Gastrocnemius medialis (tissue), 4 donors: ENCODE results near the gene FYB1. TPM values are rescaled to one million over a fixed set of nuclear protein-coding genes. Genes with fewer than 3 reads are reported as not detected.

ENCODE experiments used
- ATAC-seq, 2 donors: fragments of 150-250 bp; one replicate each; pipeline ENCODE4 v1.9.1; 2016
- DNase-seq, 2 donors: peaks; one replicate each; pipeline ENCODE4 v3.0.0-alpha.2; 2019
- H3K27ac ChIP-seq, 4 donors: fragments of 200-600 bp; sonication (generic); 1 replicate in 1 of 4; 2 replicates in 3 of 4; pipeline ENCODE4 v1.5.1; 2016 to 2018; ENCODE audit warnings: mild to moderate bottlenecking in 2 of 4, moderate library complexity in 1 of 4
- H3K27me3 ChIP-seq, 3 donors: fragments of 200-600 bp; sonication (generic) in 2 of 3; 1 replicate in 1 of 3; 2 replicates in 2 of 3; pipeline versions ENCODE4 v1.5.1 to v1.6.0; 2016 to 2019; ENCODE audit warnings: mild to moderate bottlenecking in 1 of 3, moderate library complexity in 1 of 3
- H3K36me3 ChIP-seq, 2 donors: fragments of 200-600 bp; sonication (generic) in 1 of 2; one replicate each; pipeline ENCODE4 v1.5.1; 2017 to 2018
- H3K4me1 ChIP-seq, 2 donors: fragments of 200-600 bp; sonication (generic) in 1 of 2; one replicate each; pipeline ENCODE4 v1.5.1; 2016 to 2017; ENCODE audit warnings: mild to moderate bottlenecking in 2 of 2
- H3K4me3 ChIP-seq, 4 donors: fragments of 200-600 bp; sonication (generic) in 3 of 4; 1 replicate in 1 of 4; 2 replicates in 3 of 4; pipeline ENCODE4 v1.5.1; 2016 to 2019; ENCODE audit warnings: mild to moderate bottlenecking in 2 of 4
- H3K9me3 ChIP-seq, 3 donors: fragments of 200-600 bp; sonication (generic) in 2 of 3; 1 replicate in 1 of 3; 2 replicates in 2 of 3; pipeline ENCODE4 v1.5.1; 2016 to 2019
- POLR2A ChIP-seq, 2 donors: fragments of 450-650 bp; IDR thresholded peaks; one replicate each; pipeline ENCODE4 v1.6.1; 2017; ENCODE audit warnings: antibody characterized with exemption in 2 of 2, mild to moderate bottlenecking in 2 of 2, moderate library complexity in 2 of 2
- in situ Hi-C, 4 donors: fragments of 200-750 bp; cut with MboI; loops; one replicate each; pipeline versions ENCODE4 v1.15.0 to v1.8.0; 2017; ENCODE audit warnings: low sequenced_read_pairs in 4 of 4
- intact Hi-C: fragments of 100-400 bp; cut with DNase I; formaldehyde crosslinking; loops from one replicate; pipeline ENCODE4 v1.15.1; 2023; ENCODE audit warnings: low total_unique reads
- total RNA-seq, 4 donors: library from RNA; depleted of rRNA; stranded (reverse); fragments of >200 nt; gene quantifications; one replicate each; pipeline versions ENCODE4 v1.1.0 to v1.2.3, GENCODE V29; 2016
- TF ChIP-seq, protein P1 (sequence below), 5 experiments: fragments of 450-650 bp in 3 of 5; fragments of 200-600 bp in 2 of 5; sonication (generic) in 2 of 5; IDR thresholded peaks in 4 of 5; conservative IDR thresholded peaks in 1 of 5; 1 replicate in 4 of 5; 2 replicates in 1 of 5; pipeline ENCODE4 v1.5.1; 2016 to 2019; ENCODE audit warnings: antibody characterized with exemption in 5 of 5, mild to moderate bottlenecking in 3 of 5, moderate library complexity in 3 of 5

Gene FYB1
- total RNA-seq, 4 donors from 2014 or later, result 1.1 to 5.6 (median 2.6) TPM

DNA sequence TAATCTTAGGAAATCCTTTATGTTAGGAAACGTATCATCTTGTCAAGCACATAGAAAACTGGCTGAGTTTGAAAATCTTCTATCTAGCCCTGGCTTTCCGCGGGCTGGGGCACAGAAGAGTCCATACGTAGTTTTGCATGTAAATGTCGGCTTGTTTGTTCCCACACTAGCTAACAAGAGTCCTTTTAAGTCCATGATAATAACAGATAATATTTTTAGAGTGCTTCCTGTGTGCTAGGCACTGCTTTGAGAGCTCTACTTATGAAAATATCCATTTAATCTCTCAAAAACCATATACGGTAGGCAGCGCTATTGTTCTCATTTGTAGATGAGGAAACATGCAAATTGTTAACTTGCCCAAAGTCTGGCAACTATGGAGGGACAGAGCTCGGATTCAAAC, 40.5 kb downstream of the FYB1 start:
- Histone ChIP-seq H3K9me3 (no peaks in the 10 kb centered on the region), H3K4me3 (no peak overlapping the region), H3K36me3 (no peaks in the 10 kb centered on the region), H3K27ac (no peak overlapping the region), H3K4me1 (no peaks in the 10 kb centered on the region), H3K27me3 (no peaks in the 10 kb centered on the region)
- DNase-seq (no peak), ATAC-seq (no peak)
- TF ChIP-seq POLR2A (IDR thresholded peaks at IDR 0.05), result no peak
- TF ChIP-seq, protein P1, sequence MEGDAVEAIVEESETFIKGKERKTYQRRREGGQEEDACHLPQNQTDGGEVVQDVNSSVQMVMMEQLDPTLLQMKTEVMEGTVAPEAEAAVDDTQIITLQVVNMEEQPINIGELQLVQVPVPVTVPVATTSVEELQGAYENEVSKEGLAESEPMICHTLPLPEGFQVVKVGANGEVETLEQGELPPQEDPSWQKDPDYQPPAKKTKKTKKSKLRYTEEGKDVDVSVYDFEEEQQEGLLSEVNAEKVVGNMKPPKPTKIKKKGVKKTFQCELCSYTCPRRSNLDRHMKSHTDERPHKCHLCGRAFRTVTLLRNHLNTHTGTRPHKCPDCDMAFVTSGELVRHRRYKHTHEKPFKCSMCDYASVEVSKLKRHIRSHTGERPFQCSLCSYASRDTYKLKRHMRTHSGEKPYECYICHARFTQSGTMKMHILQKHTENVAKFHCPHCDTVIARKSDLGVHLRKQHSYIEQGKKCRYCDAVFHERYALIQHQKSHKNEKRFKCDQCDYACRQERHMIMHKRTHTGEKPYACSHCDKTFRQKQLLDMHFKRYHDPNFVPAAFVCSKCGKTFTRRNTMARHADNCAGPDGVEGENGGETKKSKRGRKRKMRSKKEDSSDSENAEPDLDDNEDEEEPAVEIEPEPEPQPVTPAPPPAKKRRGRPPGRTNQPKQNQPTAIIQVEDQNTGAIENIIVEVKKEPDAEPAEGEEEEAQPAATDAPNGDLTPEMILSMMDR (IDR thresholded peaks at IDR 0.05 in 4 of 5, conservative IDR thresholded peaks at IDR 0.05 in 1 of 5), result no peak
- intact Hi-C loops (no loop called here), in situ Hi-C loops (no loop called here)

DNA sequence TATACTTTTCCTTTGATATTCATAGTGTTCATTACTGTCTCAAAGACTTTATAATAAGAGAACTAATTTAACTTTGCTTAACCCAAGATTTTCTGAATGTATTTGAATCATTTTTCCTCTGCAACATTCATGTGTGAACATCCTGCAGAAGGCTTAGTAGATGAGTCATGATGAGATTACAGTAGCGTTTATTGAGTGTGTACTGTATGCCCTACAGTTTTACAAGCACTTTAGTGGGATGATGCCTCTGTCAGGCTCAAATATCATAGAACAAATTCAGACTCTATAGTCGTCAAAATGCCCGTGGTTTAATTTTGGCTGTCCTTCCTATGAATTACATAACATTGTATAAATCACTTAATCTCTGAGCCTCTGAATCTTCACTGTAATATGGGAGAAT, 41.2 kb downstream of the FYB1 start:
- no peaks in the 10 kb centered on the region for H3K4me1 ChIP-seq
- no peaks in the 10 kb centered on the region for H3K9me3 ChIP-seq
- no peaks in the 10 kb centered on the region for H3K27me3 ChIP-seq
- H3K36me3 ChIP-seq, result no peaks in the 10 kb centered on the region
- intact Hi-C loops (no loop called here), in situ Hi-C loops (no loop called here)
- ATAC-seq (no peak), DNase-seq (no peak)
- no peak overlapping the region for H3K27ac ChIP-seq
- TF ChIP-seq POLR2A (IDR thresholded peaks at IDR 0.05), result no peak
- TF ChIP-seq, protein P1 (IDR thresholded peaks at IDR 0.05 in 4 of 5, conservative IDR thresholded peaks at IDR 0.05 in 1 of 5), result no peak
- no peak overlapping the region for H3K4me3 ChIP-seq

DNA sequence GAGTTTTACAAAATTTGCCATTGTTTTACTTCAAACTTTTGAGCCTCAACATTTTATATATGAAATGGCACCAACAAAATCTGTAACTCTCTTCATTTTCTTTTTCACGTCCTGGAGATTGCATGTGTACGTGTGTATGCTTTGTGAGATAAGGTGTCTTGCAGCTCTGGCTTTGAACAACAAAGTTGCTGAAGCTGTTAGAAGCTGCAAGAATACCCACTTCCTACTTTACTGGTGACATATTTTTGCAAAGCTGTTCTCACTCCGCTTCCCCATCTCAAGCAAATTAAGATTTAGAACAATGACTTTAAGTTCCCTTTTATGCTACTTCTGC, 41.8 kb downstream of the FYB1 start:
- H3K27ac ChIP-seq, result no peak overlapping the region
- TF ChIP-seq, protein P1 (IDR thresholded peaks at IDR 0.05 in 4 of 5, conservative IDR thresholded peaks at IDR 0.05 in 1 of 5), result no peak
- TF ChIP-seq POLR2A (IDR thresholded peaks at IDR 0.05), result no peak
- H3K9me3 ChIP-seq, result no peaks in the 10 kb centered on the region
- intact Hi-C loops (no loop called here), in situ Hi-C loops (no loop called here)
- no peaks in the 10 kb centered on the region for H3K4me1 ChIP-seq
- H3K4me3 ChIP-seq, result no peak overlapping the region
- H3K27me3 ChIP-seq, result no peaks in the 10 kb centered on the region
- DNase-seq, result no peak
- ATAC-seq, result no peak
- no peaks in the 10 kb centered on the region for H3K36me3 ChIP-seq

DNA sequence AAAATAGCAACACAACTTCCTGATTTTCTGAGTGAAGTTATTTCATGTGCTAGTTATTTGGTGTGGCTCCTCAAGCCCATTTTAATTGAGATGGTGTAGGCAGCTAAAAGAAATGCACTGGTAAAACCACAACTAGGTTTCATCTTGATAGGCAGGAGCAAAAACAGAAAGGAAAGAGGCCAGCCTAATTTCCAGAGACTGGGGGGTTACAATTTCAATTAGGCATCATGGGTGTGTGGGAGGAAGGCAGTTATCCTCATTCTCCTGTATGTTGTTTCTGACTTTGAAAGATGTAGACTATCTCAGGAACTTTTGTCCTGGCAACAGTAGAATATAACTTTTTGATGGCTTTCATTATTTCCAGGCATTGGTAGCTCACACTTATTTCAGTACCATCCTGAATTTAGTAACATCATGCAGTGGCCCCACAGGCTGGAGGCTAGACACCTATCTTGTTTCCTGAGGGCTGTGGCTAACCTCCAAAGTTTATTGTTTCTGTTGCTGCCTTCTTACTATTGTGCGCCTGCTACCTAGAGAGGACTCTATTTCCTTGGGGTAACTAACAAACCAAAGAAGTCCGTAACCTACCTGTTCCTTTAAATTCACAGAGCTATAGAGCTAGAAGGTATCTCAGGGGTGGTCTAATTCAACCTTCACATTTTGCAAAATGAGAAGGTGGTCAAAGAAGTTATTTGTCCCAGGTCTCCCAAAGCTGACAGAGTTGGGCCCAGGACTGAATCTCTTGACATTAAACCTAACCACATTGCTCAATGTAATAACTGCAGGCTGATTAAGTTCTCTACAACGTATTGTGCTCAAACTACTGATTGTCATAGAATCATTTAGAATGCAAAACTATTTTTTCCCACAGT, 42.4 kb downstream of the FYB1 start:
- TF ChIP-seq, protein P1 (IDR thresholded peaks at IDR 0.05 in 4 of 5, conservative IDR thresholded peaks at IDR 0.05 in 1 of 5), result no peak
- TF ChIP-seq POLR2A (IDR thresholded peaks at IDR 0.05), result no peak
- no peak overlapping the region for H3K4me3 ChIP-seq
- ATAC-seq (no peak), DNase-seq (no peak)
- intact Hi-C loops (no loop called here), in situ Hi-C loops (no loop called here)
- no peaks in the 10 kb centered on the region for H3K9me3 ChIP-seq
- no peak overlapping the region for H3K27ac ChIP-seq
- no peaks in the 10 kb centered on the region for H3K36me3 ChIP-seq
- H3K4me1 ChIP-seq, result no peaks in the 10 kb centered on the region
- H3K27me3 ChIP-seq, result no peaks in the 10 kb centered on the region
